Measurements from ENCODE around the gene PARD3. TPM values are rescaled to one million over a fixed set of nuclear protein-coding genes. Genes with fewer than 3 reads are reported as not detected.
"Not testable (repeated sequence)": the region's sequence is repeated elsewhere in the genome, so short reads cannot be mapped to it uniquely, and the experiment has no call there.

The PARD3 gene
- total RNA-seq, 1 experiment from 2014 or later = 50.0 TPM

GRCh38 chr10:34290412-34291081, 524.5 kb downstream of the PARD3 start:
- H3K27me3 ChIP-seq = no peaks in the 10 kb centered on the region
- no peaks in the 10 kb centered on the region for H3K36me3 ChIP-seq
- H3K9me3 ChIP-seq = no peaks in the 10 kb centered on the region
- no peak for DNase-seq
- H3K4me3 ChIP-seq = no peak overlapping the region

- Histone ChIP-seq H3K4me3 (no peak overlapping the region), H3K36me3 (no peaks in the 10 kb centered on the region), H3K27me3 (no peaks in the 10 kb centered on the region), H3K9me3 (no peaks in the 10 kb centered on the region)
- no peak for DNase-seq
These were observed 526.5 kb downstream of the PARD3 start for GRCh38 chr10:34288634-34289033.

GRCh38 chr10:34286136-34286739, 528.9 kb downstream of the PARD3 start:
- Histone ChIP-seq H3K9me3 (peaks cover 4% of the 10 kb centered on the region; the same call in 1 of the 2 replicates), H3K36me3 (no peaks in the 10 kb centered on the region), H3K4me3 (no peak overlapping the region), H3K27me3 (no peaks in the 10 kb centered on the region)
- peak; percentile 63 for DNase-seq

GRCh38 chr10:34281661-34282582, 533.2 kb downstream of the PARD3 start:
- Histone ChIP-seq H3K27me3 (no peaks in the 10 kb centered on the region), H3K4me3 (no peak overlapping the region), H3K36me3 (no peaks in the 10 kb centered on the region), H3K9me3 (peaks cover 4% of the 10 kb centered on the region; the same call in 1 of the 2 replicates)
- DNase-seq = no peak

- DNase-seq = peak; percentile 81
- Histone ChIP-seq H3K9me3 (peaks cover 4% of the 10 kb centered on the region; the same call in 1 of the 2 replicates), H3K4me3 (no peak overlapping the region), H3K36me3 (no peaks in the 10 kb centered on the region), H3K27me3 (no peaks in the 10 kb centered on the region)
These were observed 534.3 kb downstream of the PARD3 start for GRCh38 chr10:34280599-34281374.

- no peak overlapping the region for H3K4me3 ChIP-seq
- H3K36me3 ChIP-seq = no peaks in the 10 kb centered on the region
- H3K9me3 ChIP-seq = no peaks in the 10 kb centered on the region
- H3K27me3 ChIP-seq = no peaks in the 10 kb centered on the region
- no peak for DNase-seq
These were observed 539.4 kb downstream of the PARD3 start for GRCh38 chr10:34275626-34276130.

- DNase-seq = no peak
- Histone ChIP-seq H3K4me3 (no peak overlapping the region), H3K36me3 (no peaks in the 10 kb centered on the region), H3K9me3 (no peaks in the 10 kb centered on the region), H3K27me3 (no peaks in the 10 kb centered on the region)
These were observed 540.2 kb downstream of the PARD3 start for GRCh38 chr10:34274906-34275305.

GRCh38 chr10:34273340-34273739, 541.8 kb downstream of the PARD3 start:
- Histone ChIP-seq H3K36me3 (no peaks in the 10 kb centered on the region), H3K9me3 (no peaks in the 10 kb centered on the region), H3K4me3 (no peak overlapping the region), H3K27me3 (no peaks in the 10 kb centered on the region)
- no peak for DNase-seq

GRCh38 chr10:34272316-34272715, 542.8 kb downstream of the PARD3 start:
- Histone ChIP-seq H3K4me3 (no peak overlapping the region), H3K27me3 (no peaks in the 10 kb centered on the region), H3K36me3 (no peaks in the 10 kb centered on the region), H3K9me3 (no peaks in the 10 kb centered on the region)
- no peak for DNase-seq

- DNase-seq, H3K9me3 ChIP-seq, H3K4me3 ChIP-seq, H3K27me3 ChIP-seq, H3K36me3 ChIP-seq: not testable (repeated sequence)
These were observed 546.7 kb downstream of the PARD3 start for GRCh38 chr10:34268410-34268809.

- Histone ChIP-seq H3K36me3 (no peaks in the 10 kb centered on the region), H3K4me3 (no peak overlapping the region), H3K27me3 (no peaks in the 10 kb centered on the region), H3K9me3 (no peaks in the 10 kb centered on the region)
- no peak for DNase-seq
These were observed 552.1 kb downstream of the PARD3 start for GRCh38 chr10:34262985-34263384.

- H3K36me3 ChIP-seq = no peaks in the 10 kb centered on the region
- H3K9me3 ChIP-seq = no peaks in the 10 kb centered on the region
- no peak overlapping the region for H3K4me3 ChIP-seq
- no peak for DNase-seq
- no peaks in the 10 kb centered on the region for H3K27me3 ChIP-seq
These were observed 554.2 kb downstream of the PARD3 start for GRCh38 chr10:34260904-34261303.

GRCh38 chr10:34256216-34256615, 558.9 kb downstream of the PARD3 start:
- H3K27me3 ChIP-seq = no peaks in the 10 kb centered on the region
- no peak for DNase-seq
- no peaks in the 10 kb centered on the region for H3K36me3 ChIP-seq
- no peaks in the 10 kb centered on the region for H3K9me3 ChIP-seq
- no peak overlapping the region for H3K4me3 ChIP-seq

- no peak for DNase-seq
These were observed 560.1 kb downstream of the PARD3 start for GRCh38 chr10:34255035-34255434.

GRCh38 chr10:34254596-34254995, 560.5 kb downstream of the PARD3 start:
- Histone ChIP-seq H3K4me3 (no peak overlapping the region), H3K36me3 (no peaks in the 10 kb centered on the region), H3K9me3 (no peaks in the 10 kb centered on the region), H3K27me3 (no peaks in the 10 kb centered on the region)
- peak; percentile 33 for DNase-seq

More at GRCh38 chr10:34255035-34255434, 560.1 kb downstream of the PARD3 start:
- Histone ChIP-seq H3K9me3 (no peaks in the 10 kb centered on the region), H3K36me3 (no peaks in the 10 kb centered on the region), H3K4me3 (no peak overlapping the region), H3K27me3 (no peaks in the 10 kb centered on the region)

- Histone ChIP-seq H3K9me3 (no peaks in the 10 kb centered on the region), H3K27me3 (no peaks in the 10 kb centered on the region), H3K36me3 (no peaks in the 10 kb centered on the region), H3K4me3 (no peak overlapping the region)
- no peak for DNase-seq
These were observed 563.0 kb downstream of the PARD3 start for GRCh38 chr10:34252111-34252510.

Data from MG63 (cell line).